Measurements from ENCODE around the gene TNFRSF8. TPM values are rescaled to one million over a fixed set of nuclear protein-coding genes. Genes with fewer than 3 reads are reported as not detected.
"Not testable (repeated sequence)": the region's sequence is repeated elsewhere in the genome, so short reads cannot be mapped to it uniquely, and the experiment has no call there.

Gene TNFRSF8
- total and polyA plus RNA-seq, 2 of the 4 experiments (the other 2 are of a cell fraction) = under 0.01 to 0.31 TPM

DNA sequence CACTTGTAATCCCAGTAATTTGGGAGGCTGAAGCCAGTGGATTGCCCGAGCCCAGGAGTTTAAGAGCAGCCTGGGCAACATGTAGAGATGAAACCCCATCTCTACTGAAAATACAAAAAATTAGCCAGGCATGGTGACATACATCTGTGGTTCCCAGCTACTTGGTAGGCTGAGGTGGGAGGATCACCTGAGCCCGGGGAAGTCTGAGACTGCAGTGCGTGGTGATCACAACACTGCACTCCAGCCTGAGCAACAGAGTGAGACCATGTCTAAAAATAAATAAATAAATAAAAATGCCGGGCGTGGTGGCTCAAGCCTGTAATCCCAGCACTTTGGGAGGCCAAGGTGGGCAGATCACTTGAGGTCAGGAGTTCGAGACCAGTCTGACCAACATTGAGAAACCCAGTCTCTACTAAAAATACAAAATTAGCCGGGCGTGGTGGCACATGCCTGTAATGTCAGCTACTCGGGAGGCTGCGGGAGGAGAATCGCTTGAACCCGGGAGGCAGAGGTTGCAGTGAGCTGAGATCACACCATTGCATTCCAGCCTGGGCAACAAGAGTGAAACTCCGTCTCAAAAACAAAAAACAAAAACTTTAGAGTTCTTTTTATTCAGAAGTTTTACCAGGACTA is 23.2 kb upstream of the TNFRSF8 start:
- BruUV-seq (replicated peaks); H3K4me1 ChIP-seq (ENCODE audit: control insufficient read depth, insufficient read depth, low read length); H3K9ac ChIP-seq (ENCODE audit: low read depth, low read length); H2AK5ac ChIP-seq (ENCODE audit: low read depth, low read length); DNase-seq; H3K27ac ChIP-seq (ENCODE audit: insufficient read depth, low read length); POLR2A ChIA-PET (ENCODE audit: unreplicated experiment); H3K56ac ChIP-seq (ENCODE audit: extremely low read depth, insufficient read depth, low read length); H2BK120ac ChIP-seq (ENCODE audit: low read depth, low read length); H3K4me2 ChIP-seq (ENCODE audit: low read depth, low read length); H3K14ac ChIP-seq (replicated peaks; ENCODE audit: low read depth, low read length); in situ Hi-C loops (cut with MboI; ENCODE audit: low sequenced_read_pairs); H3K36me3 ChIP-seq (ENCODE audit: control insufficient read depth, insufficient read depth, low read length); intact Hi-C loops (cut with micrococcal nuclease); dilution Hi-C loops (cut with HindIII; ENCODE audit: low sequenced_read_pairs, unreplicated experiment); H2AK9ac ChIP-seq (replicated peaks; ENCODE audit: low read depth, low read length, poor library complexity); H3K9me1 ChIP-seq (ENCODE audit: insufficient read depth, low read length); H3K9me3 ChIP-seq (ENCODE audit: control insufficient read depth, insufficient read depth, low read length); H4K8ac ChIP-seq (ENCODE audit: low read depth in 2 of 2, low read length in 2 of 2); H4K91ac ChIP-seq (ENCODE audit: insufficient read depth, low read depth, low read length); H3K4me3 ChIP-seq (ENCODE audit: insufficient read depth, low read depth, low read length); H2BK20ac ChIP-seq (ENCODE audit: low read depth, low read length); H2BK5ac ChIP-seq (ENCODE audit: low read depth, low read length, poor library complexity, severe bottlenecking); H3K79me1 ChIP-seq (ENCODE audit: low read depth in 1 of 2, low read length in 2 of 2); H2AFZ ChIP-seq (replicated peaks; ENCODE audit: low read length, poor library complexity); H3K23ac ChIP-seq (ENCODE audit: low read depth, low read length); H3K4ac ChIP-seq (ENCODE audit: low read depth, low read length); ATAC-seq (ENCODE audit: low read depth); CTCF ChIA-PET; H2BK15ac ChIP-seq (ENCODE audit: low read depth, low read length); H3K18ac ChIP-seq (ENCODE audit: low read depth, low read length); H4K5ac ChIP-seq (ENCODE audit: low read depth, low read length); H4K20me1 ChIP-seq (ENCODE audit: insufficient read depth, low read length): not testable (repeated sequence)
- 97% methylated on average over 6 of the region's 13 CpGs; no CpG with 5 or more reads in 1 of the 2 experiments for WGBS, 2 experiments (ENCODE audit: extremely low coverage in 2 of 2, insufficient read length in 1 of 2)
- peaks cover 13% of the 10 kb centered on the region; the same call in 1 of the 2 replicates for H3K27me3 ChIP-seq (ENCODE audit: control insufficient read depth, insufficient read depth, low read length)

Measured in IMR-90 (cell line).